GM12878 (cell line): ENCODE data around the gene XG. TPM values are rescaled to one million over a fixed set of nuclear protein-coding genes. Genes with fewer than 3 reads are reported as not detected.

Source experiments
- ATAC-seq: fragments of 200-7000 bp; cut with Tn5 transposase; 3 replicates; pipeline ENCODE4 v1.9.1; 2020; ENCODE audit warnings: mild to moderate bottlenecking, moderate library complexity
- BruUV-seq: library from RNA; stranded (reverse); fragments of 400-500 nt; replicated peaks from 2 replicates; lab custom pipeline; 2021; lab: Mats Ljungman, UMichigan
- CTCF ChIA-PET: fragments of 300-600 bp; sonication (Branson Sonifier 250); formaldehyde crosslinking; extraction: SDS; loops from one replicate; lab custom pipeline; 2021; ENCODE audit warnings: inconsistent platforms; lab: Yijun Ruan, JAX
- POLR2A ChIA-PET: fragments of 350-600 bp; formaldehyde crosslinking; extraction: SDS; loops from one replicate; lab custom pipeline; 2021; ENCODE audit warnings: inconsistent platforms; lab: Charles Lee
- RAD21 ChIA-PET: fragments of 300-600 bp; sonication (Branson Sonifier 250); formaldehyde crosslinking; loops from one replicate; lab custom pipeline; 2023; ENCODE audit warnings: antibody characterized with exemption; ENCODE audit not compliant: unreplicated experiment; lab: Charles Lee
- SMC1A ChIA-PET: fragments of 300-600 bp; sonication (Branson Sonifier 250); formaldehyde crosslinking; loops from one replicate; lab custom pipeline; 2023; ENCODE audit not compliant: unreplicated experiment, uncharacterized antibody; lab: Charles Lee
- DNase-seq: peaks from one replicate; pipeline ENCODE4 v3.0.0-alpha.2; 2011; ENCODE audit warnings: low read depth, low spot score
- FAIRE-seq: peaks from 3 replicates; lab custom pipeline; 2011; peaks lifted over from hg19 to GRCh38; lab: Jason Lieb, UNC
- H2AFZ ChIP-seq: 2 replicates; pipeline ENCODE4 v1.6.0; 2011; ENCODE audit warnings: low read depth, low read length, control low read depth; ENCODE audit not compliant: control insufficient read depth
- H3K27ac ChIP-seq: 2 replicates; pipeline ENCODE4 v1.5.1; 2011; ENCODE audit warnings: control low read depth; ENCODE audit not compliant: control insufficient read depth, insufficient read depth
- H3K27me3 ChIP-seq, 2 experiments: replicated peaks in 1 of 2; 2 replicates each; pipeline versions ENCODE4 v1.6.0 to v1.6.1; 2011; ENCODE audit warnings: low read length in 1 of 2; ENCODE audit not compliant: control insufficient read depth in 2 of 2, insufficient read depth in 2 of 2
- H3K36me3 ChIP-seq, 2 experiments: 2 replicates each; pipeline ENCODE4 v1.5.1; 2011; ENCODE audit warnings: low read length in 1 of 2; ENCODE audit not compliant: control insufficient read depth in 2 of 2, insufficient read depth in 2 of 2
- H3K4me1 ChIP-seq: 2 replicates; pipeline ENCODE4 v1.6.1; 2011; ENCODE audit warnings: mild to moderate bottlenecking, low read length, moderate library complexity, mixed read lengths; ENCODE audit not compliant: control insufficient read depth, insufficient read depth
- H3K4me2 ChIP-seq: 2 replicates; pipeline ENCODE4 v1.6.0; 2011; ENCODE audit warnings: control low read depth; ENCODE audit not compliant: control insufficient read depth, insufficient read depth
- H3K4me3 ChIP-seq: fragments of 200-600 bp; sonication (generic); 2 replicates; pipeline ENCODE4 v1.5.1; 2016
- H3K79me2 ChIP-seq: 2 replicates; pipeline ENCODE4 v1.6.0; 2011; ENCODE audit warnings: low read length; ENCODE audit not compliant: control insufficient read depth, insufficient read depth
- H3K9ac ChIP-seq: 2 replicates; pipeline ENCODE4 v1.8.0; 2011; ENCODE audit warnings: low read length, control low read depth, mixed read lengths; ENCODE audit not compliant: control insufficient read depth, insufficient read depth
- H3K9me3 ChIP-seq: replicated peaks from 3 replicates; pipeline ENCODE4 v1.5.1; 2011; ENCODE audit warnings: mild to moderate bottlenecking, low read length; ENCODE audit not compliant: control insufficient read depth, insufficient read depth
- H4K20me1 ChIP-seq: 2 replicates; pipeline ENCODE4 v1.6.0; 2011; ENCODE audit not compliant: control insufficient read depth, insufficient read depth
- CREB1 ChIP-seq: IDR thresholded peaks from 2 replicates; pipeline ENCODE4 v1.6.1; 2012; ENCODE audit warnings: low read depth, mild to moderate bottlenecking, inconsistent platforms
- IKZF2 ChIP-seq, 2 experiments: fragments of 450-650 bp; IDR thresholded peaks; 2 replicates each; pipeline ENCODE4 v1.6.1; 2017; ENCODE audit warnings: mild to moderate bottlenecking in 2 of 2, moderate library complexity in 2 of 2
- NFYB ChIP-seq: IDR thresholded peaks from 2 replicates; pipeline ENCODE4 v1.6.1; 2011; ENCODE audit warnings: low read depth, mild to moderate bottlenecking, low read length, improper control_type of control experiment, moderate library complexity; ENCODE audit not compliant: insufficient read depth
- NR2C1 ChIP-seq: fragments of 450-650 bp; IDR thresholded peaks from 2 replicates; pipeline ENCODE4 v1.6.1; 2017; ENCODE audit warnings: antibody characterized with exemption, mild to moderate bottlenecking, moderate library complexity
- NR2F1 ChIP-seq: fragments of 450-650 bp; conservative IDR thresholded peaks from 2 replicates; pipeline ENCODE4 v1.6.1; 2017; ENCODE audit warnings: mild to moderate bottlenecking
- NRF1 ChIP-seq: conservative IDR thresholded peaks from 2 replicates; pipeline ENCODE4 v1.6.1; 2011; ENCODE audit warnings: mild to moderate bottlenecking, low read depth, low read length, improper control_type of control experiment
- RELB ChIP-seq: fragments of 450-650 bp; IDR thresholded peaks from 2 replicates; pipeline ENCODE4 v1.6.1; 2017; ENCODE audit warnings: low read depth, mild to moderate bottlenecking, moderate library complexity
- SIN3A ChIP-seq: IDR thresholded peaks from 2 replicates; pipeline ENCODE4 v1.6.1; 2012; ENCODE audit warnings: low read depth, low read length, improper control_type of control experiment
- SIX5 ChIP-seq: IDR thresholded peaks from 2 replicates; pipeline ENCODE4 v1.6.1; 2011; ENCODE audit warnings: mild to moderate bottlenecking, low read depth, low read length, moderate library complexity; ENCODE audit not compliant: severe bottlenecking
- ZBED1 ChIP-seq: IDR thresholded peaks from 2 replicates; pipeline ENCODE4 v1.6.1; 2016; ENCODE audit warnings: borderline replicate concordance
- ZNF384 ChIP-seq: IDR thresholded peaks from 2 replicates; pipeline ENCODE4 v1.6.1; 2012; ENCODE audit warnings: low read depth, mild to moderate bottlenecking, low read length, improper control_type of control experiment, borderline replicate concordance
- ZNF622 ChIP-seq: fragments of 450-650 bp; IDR thresholded peaks from 2 replicates; pipeline ENCODE4 v1.6.1; 2017; ENCODE audit warnings: mild to moderate bottlenecking, inconsistent platforms
- ZSCAN29 ChIP-seq: fragments of 450-650 bp; IDR thresholded peaks from 2 replicates; pipeline ENCODE4 v1.6.1; 2017; ENCODE audit warnings: mild to moderate bottlenecking, moderate library complexity
- ZZZ3 ChIP-seq: IDR thresholded peaks from 2 replicates; pipeline ENCODE4 v1.6.1; 2011; ENCODE audit warnings: low read depth; ENCODE audit not compliant: control insufficient read depth, insufficient read length
- whole genome bisulfite sequencing: methylation state at CpG from one replicate; pipeline ENCODE4 v1.1.6; 2016; ENCODE audit warnings: low lambda C conversion rate; ENCODE audit not compliant: insufficient replicate concordance, insufficient coverage; ENCODE audit errors: missing lambda C conversion rate; 5-methylcytosine and 5-hydroxymethylcytosine counted together
- in situ Hi-C: fragments of 300-500 bp; cut with MboI; formaldehyde crosslinking; loops from 9 replicates; pipeline ENCODE4 v1.14.3; 2018; ENCODE audit warnings: mixed read lengths
- intact Hi-C: fragments of 100-400 bp; cut with micrococcal nuclease; formaldehyde crosslinking; loops from one replicate; pipeline ENCODE4 v1.14.2; 2022; ENCODE audit not compliant: unreplicated experiment
- polyA plus RNA-seq, 11 experiments: library from polyadenylated mRNA; depleted of rRNA in 4 of 11; unstranded in 6 of 11; stranded (reverse) in 5 of 11; fragments of >200 nt; fragmentation: Nextera tagmentation in 4 of 11; fragmentation: Illumina TruSeq in 1 of 11; extraction: Ambion mirVana in 4 of 11; extraction: Trizol in 1 of 11; gene quantifications; 1 replicate in 1 of 11; 2 replicates in 10 of 11; pipeline versions ENCODE4 v1.2.1 to v1.2.3, GENCODE V29; 2011 to 2016; ENCODE audit warnings: inconsistent platforms in 2 of 11, missing spikeins in 2 of 11, low read depth in 1 of 11
- total RNA-seq, 4 experiments: library from RNA; depleted of rRNA in 3 of 4; stranded (reverse); fragments of >200 nt in 3 of 4; fragmentation: Illumina TruSeq in 1 of 4; extraction: Trizol in 1 of 4; gene quantifications; 2 replicates each; pipeline versions ENCODE4 v1.2.1 to v1.2.3, GENCODE V29; 2013 to 2021
- TF ChIP-seq, protein P1 (sequence below): fragments of 450-650 bp; IDR thresholded peaks from 2 replicates; pipeline ENCODE4 v1.6.1; 2018; ENCODE audit warnings: borderline replicate concordance, mild to moderate bottlenecking; ENCODE audit not compliant: partially characterized antibody
- TF ChIP-seq, protein P2 (sequence below): fragments of 450-650 bp; IDR thresholded peaks from 2 replicates; pipeline ENCODE4 v1.6.1; 2017; ENCODE audit warnings: antibody characterized with exemption, mild to moderate bottlenecking, moderate library complexity

Gene XG
- total and polyA plus RNA-seq, 10 of the 15 experiments (the other 5 are each of a cell fraction or from before 2014, with no cell fraction given), result not detected

GRCh38 chrX:2801223-2801622 lies 49.4 kb downstream of the XG start:
- SMC1A ChIA-PET, result interaction anchor here (0.6 kb wide), 1 partner anchor 92 kb away, joined by 3 read pairs; no protein-coding TSS in a partner anchor
- Histone ChIP-seq H3K4me1 (no peaks in the 10 kb centered on the region), H3K27ac (no peak overlapping the region), H2AFZ (no peak overlapping the region), H3K4me3 (no peak overlapping the region), H3K9ac (no peak overlapping the region), H3K4me2 (no peak overlapping the region), H3K79me2 (no peaks in the 10 kb centered on the region), H3K36me3 (no peaks in the 10 kb centered on the region), H4K20me1 (no peaks in the 10 kb centered on the region), H3K27me3 (no peaks in the 10 kb centered on the region), H3K9me3 (no peaks in the 10 kb centered on the region)
- in situ Hi-C loops (no loop called here), intact Hi-C loops (no loop called here)
- POLR2A ChIA-PET, result no interaction called here
- 43% methylated on average over 4 of the region's 4 CpGs for WGBS
- TF ChIP-seq ZBED1, result no peak
- TF ChIP-seq ZNF622, result no peak
- TF ChIP-seq ZNF384, result no peak
- TF ChIP-seq, protein P1, sequence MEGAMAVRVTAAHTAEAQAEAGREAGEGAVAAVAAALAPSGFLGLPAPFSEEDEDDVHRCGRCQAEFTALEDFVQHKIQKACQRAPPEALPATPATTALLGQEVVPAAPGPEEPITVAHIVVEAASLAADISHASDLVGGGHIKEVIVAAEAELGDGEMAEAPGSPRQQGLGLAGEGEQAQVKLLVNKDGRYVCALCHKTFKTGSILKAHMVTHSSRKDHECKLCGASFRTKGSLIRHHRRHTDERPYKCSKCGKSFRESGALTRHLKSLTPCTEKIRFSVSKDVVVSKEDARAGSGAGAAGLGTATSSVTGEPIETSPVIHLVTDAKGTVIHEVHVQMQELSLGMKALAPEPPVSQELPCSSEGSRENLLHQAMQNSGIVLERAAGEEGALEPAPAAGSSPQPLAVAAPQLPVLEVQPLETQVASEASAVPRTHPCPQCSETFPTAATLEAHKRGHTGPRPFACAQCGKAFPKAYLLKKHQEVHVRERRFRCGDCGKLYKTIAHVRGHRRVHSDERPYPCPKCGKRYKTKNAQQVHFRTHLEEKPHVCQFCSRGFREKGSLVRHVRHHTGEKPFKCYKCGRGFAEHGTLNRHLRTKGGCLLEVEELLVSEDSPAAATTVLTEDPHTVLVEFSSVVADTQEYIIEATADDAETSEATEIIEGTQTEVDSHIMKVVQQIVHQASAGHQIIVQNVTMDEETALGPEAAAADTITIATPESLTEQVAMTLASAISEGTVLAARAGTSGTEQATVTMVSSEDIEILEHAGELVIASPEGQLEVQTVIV, result no peak
- TF ChIP-seq RELB, result no peak
- TF ChIP-seq, protein P2, sequence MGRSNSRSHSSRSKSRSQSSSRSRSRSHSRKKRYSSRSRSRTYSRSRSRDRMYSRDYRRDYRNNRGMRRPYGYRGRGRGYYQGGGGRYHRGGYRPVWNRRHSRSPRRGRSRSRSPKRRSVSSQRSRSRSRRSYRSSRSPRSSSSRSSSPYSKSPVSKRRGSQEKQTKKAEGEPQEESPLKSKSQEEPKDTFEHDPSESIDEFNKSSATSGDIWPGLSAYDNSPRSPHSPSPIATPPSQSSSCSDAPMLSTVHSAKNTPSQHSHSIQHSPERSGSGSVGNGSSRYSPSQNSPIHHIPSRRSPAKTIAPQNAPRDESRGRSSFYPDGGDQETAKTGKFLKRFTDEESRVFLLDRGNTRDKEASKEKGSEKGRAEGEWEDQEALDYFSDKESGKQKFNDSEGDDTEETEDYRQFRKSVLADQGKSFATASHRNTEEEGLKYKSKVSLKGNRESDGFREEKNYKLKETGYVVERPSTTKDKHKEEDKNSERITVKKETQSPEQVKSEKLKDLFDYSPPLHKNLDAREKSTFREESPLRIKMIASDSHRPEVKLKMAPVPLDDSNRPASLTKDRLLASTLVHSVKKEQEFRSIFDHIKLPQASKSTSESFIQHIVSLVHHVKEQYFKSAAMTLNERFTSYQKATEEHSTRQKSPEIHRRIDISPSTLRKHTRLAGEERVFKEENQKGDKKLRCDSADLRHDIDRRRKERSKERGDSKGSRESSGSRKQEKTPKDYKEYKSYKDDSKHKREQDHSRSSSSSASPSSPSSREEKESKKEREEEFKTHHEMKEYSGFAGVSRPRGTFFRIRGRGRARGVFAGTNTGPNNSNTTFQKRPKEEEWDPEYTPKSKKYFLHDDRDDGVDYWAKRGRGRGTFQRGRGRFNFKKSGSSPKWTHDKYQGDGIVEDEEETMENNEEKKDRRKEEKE, result no peak
- no peak for TF ChIP-seq NR2F1
- TF ChIP-seq IKZF2 (IDR thresholded peaks at IDR 0.05), result no peak
- TF ChIP-seq NFYB, result no peak
- no peak for TF ChIP-seq SIX5
- no peak for TF ChIP-seq NRF1
- TF ChIP-seq SIN3A, result no peak
- TF ChIP-seq ZZZ3, result no peak
- no peak for TF ChIP-seq CREB1
- TF ChIP-seq NR2C1, result no peak
- TF ChIP-seq ZSCAN29, result no peak
- FAIRE-seq, result no peak
- no peak for ATAC-seq
- CTCF ChIA-PET, result no interaction called here
- BruUV-seq, result no TSS peak
- RAD21 ChIA-PET, result no interaction called here
- DNase-seq, result no peak
